Measurements from ENCODE around the gene TLN1.

Gene TLN1

GRCh38 chr9:35683323-35683722, 48.7 kb downstream of the TLN1 start:
- DNase-seq, result no peak

- DNase-seq, result no peak
These were observed 49.3 kb downstream of the TLN1 start for GRCh38 chr9:35682520-35683315.

- DNase-seq, result no peak
These were observed 49.9 kb downstream of the TLN1 start for GRCh38 chr9:35682051-35682450.

GRCh38 chr9:35681341-35682002, 50.5 kb downstream of the TLN1 start:
- no peak for DNase-seq

GRCh38 chr9:35680331-35681105, 51.5 kb downstream of the TLN1 start:
- no peak for DNase-seq

- no peak for DNase-seq
These were observed 52.1 kb downstream of the TLN1 start for GRCh38 chr9:35679766-35680330.

- DNase-seq, result no peak
These were observed 52.9 kb downstream of the TLN1 start for GRCh38 chr9:35679091-35679490.

- no peak for DNase-seq
These were observed 56.1 kb downstream of the TLN1 start for GRCh38 chr9:35675732-35676392.

- DNase-seq, result no peak
These were observed 56.8 kb downstream of the TLN1 start for GRCh38 chr9:35675204-35675603.

- no peak for DNase-seq
These were observed 58.0 kb downstream of the TLN1 start for GRCh38 chr9:35674025-35674361.

- no peak for DNase-seq
These were observed 58.6 kb downstream of the TLN1 start, which contains the start of gene CA9 for GRCh38 chr9:35673132-35674024. Gene CA9, plus strand, starts transcription at chr9:35673928. Its CDS starts 32 bp downstream, at chr9:35673960.

- no peak for DNase-seq
These were observed 62.5 kb downstream of the TLN1 start for GRCh38 chr9:35669331-35670145.

- DNase-seq, result no peak
These were observed 64.1 kb downstream of the TLN1 start for GRCh38 chr9:35667939-35668338.

GRCh38 chr9:35666549-35666948, 65.4 kb downstream of the TLN1 start:
- DNase-seq, result no peak

- DNase-seq, result no peak
These were observed 66.0 kb downstream of the TLN1 start for GRCh38 chr9:35666045-35666444.

GRCh38 chr9:35665471-35665818, 66.5 kb downstream of the TLN1 start:
- no peak for DNase-seq

GRCh38 chr9:35664531-35665470, 67.2 kb downstream of the TLN1 start, which contains the start of gene ARHGEF39:
Gene ARHGEF39, minus strand, starts transcription at chr9:35665195. Its CDS starts 26 bp downstream, at chr9:35665169.
- DNase-seq, result peak; percentile 89

- no peak for DNase-seq
These were observed 69.6 kb downstream of the TLN1 start for GRCh38 chr9:35662437-35662836.

GRCh38 chr9:35661756-35662350, 70.1 kb downstream of the TLN1 start:
- DNase-seq, result peak; percentile 53

Measured in activated CD4-positive, alpha-beta T cell treated with anti-CD3 and anti-CD28 coated beads, Interleukin-10, Interleukin-2, amounts not matched to agents 100 ng/mL and 50 ng/mL, durations not matched to agents 16 hours and 8 hours (primary cell).